ENCODE measurements around the gene KCNAB1.
"Not testable (repeated sequence)": the region's sequence is repeated elsewhere in the genome, so short reads cannot be mapped to it uniquely, and the experiment has no call there.

KCNAB1 gene

DNA sequence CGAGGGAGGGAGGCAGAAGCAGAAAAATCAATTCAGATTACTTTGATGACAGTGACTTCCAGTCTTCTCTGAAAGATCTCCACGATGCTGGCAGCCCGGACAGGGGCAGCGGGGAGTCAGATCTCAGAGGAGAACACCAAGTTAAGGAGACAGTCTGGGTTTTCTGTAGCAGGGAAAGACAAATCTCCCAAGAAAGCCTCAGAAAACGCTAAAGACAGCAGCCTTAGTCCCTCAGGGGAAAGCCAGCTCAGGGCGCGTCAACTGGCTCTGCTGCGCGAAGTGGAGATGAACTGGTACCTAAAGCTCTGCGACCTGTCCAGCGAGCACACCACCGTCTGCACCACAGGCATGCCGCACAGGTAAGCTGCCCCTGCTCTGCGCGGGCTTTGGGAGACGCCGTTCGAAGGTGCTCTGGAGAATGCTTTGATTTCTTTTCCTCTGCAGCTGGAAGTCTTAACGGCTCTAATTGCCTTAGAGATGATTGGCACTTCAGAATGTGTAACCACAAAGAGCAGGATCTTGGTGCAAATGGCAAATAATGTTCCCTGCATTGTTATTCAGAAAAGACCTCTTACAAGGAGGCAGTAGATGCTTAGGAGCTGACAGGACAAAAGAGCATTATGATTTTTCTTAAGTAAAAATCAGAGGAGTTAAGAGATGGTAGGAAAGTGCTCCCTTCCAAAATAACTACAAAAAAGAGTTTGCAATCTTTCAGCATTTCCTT is at the start of gene KCNAB1:
Gene KCNAB1, plus strand, starts transcription at position 51 of the 724 bp plus-strand sequence.
- no peak for DNase-seq

DNA sequence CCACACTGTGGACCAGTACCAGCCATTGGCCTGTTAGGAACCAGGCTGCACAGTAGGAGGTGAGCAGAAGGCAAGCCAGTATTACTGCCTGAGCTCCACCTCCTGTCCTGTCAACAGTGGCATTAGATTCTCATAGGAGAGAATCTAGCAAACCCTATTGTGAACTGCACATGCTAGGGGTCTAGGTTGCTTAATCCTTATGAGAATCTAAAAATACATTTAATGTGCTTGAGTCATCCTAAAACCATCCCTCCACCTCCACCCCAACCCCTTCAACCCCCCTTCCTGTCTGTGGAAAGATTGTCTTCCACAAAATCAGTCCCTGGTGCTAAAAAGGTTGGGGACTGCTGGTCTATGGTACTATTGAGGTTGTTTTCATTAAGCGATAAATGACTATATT is 49.3 kb upstream of the KCNAB1 start:
- no peak for DNase-seq

DNA sequence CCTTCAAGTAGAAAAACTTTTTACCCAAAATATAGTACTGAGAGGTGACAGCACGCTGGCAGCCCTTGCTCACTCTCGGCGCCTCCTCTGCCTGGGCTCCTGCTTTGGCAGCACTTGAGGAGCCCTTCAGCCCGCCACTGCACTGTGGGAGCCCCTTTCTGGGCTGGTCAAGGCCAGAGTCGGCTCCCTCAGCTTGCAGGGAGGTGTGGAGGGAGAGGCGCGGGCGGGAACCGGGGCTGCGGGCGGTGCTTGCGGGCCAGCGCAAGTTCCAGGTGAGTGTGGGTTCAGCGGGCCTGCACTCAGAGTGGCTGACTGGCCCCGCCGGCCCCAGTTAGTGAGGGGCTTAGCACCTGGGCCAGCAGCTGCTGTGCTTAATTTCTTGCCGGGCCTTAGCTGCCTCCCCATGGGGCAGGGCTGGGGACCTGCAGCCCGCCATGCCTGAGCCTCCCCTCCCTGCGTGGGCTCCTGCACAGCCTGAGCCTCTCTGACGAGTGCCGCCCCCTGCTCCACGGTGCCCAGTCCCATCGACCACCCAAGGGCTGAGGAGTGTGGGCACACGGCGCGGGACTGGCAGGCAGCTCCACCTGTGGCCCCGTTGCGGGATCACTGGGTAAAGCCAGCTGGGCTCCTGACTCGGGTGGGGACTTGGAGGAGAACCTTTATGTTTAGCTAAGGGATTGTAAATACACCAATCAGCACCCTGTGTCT is 47.3 kb upstream of the KCNAB1 start:
- not testable (repeated sequence) for DNase-seq

DNA sequence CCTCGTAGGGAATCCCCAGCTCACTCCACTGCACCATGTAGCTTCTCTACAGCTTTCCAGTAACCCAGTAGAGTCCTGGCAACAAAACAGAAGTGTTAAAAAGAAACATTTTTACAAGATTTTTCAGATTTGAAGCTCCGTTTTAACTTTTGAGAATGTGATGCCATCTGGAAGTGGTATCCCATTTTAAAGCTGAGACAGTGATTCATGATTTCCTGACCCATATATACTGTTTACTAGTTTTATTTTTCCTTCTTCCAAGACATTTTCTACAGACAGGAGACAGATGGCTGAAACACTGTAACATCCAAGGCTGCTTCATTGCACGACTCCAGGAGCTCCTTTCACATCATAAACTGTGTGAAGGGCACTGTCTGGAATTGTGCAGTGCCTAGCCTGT is 30.3 kb upstream of the KCNAB1 start:
- DNase-seq = no peak

DNA sequence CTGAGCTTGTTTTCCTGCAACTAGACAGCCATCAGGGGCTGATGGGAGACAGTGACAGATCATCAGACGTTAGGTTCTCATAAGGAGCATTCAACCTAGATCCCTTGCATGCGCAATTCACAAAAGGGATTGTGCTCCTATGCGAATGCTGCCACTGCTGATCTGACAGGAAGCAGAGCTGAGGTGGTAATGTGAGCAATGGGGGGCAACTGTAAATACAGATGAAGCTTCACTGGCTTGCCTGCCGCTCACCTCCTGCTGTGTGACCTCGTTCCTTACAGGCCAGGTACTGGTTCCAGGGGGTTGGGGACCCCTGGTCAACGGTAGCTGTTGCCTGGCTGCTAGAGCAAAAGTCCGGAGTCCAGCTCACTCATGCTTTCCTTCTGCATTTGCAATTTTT is 26.4 kb upstream of the KCNAB1 start:
- no peak for DNase-seq

DNA sequence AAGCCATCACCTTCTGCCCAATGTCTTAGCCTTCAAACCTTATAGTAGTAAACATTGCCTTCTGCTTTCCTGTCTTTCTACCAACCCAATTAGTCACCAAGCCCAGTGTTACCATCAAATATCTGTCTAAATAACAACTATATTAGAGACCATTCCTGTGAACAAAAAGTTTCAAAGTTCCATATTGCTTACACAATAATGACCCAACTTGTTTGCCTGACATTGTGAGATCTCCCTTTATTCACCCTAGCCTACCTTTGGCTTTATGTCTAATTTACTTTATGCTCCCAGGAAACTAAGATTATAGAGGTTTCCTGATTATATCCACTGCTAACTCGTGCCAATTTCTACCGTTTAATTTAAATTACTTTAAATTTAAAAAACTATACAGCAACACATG is 26.0 kb upstream of the KCNAB1 start:
- DNase-seq = no peak

DNA sequence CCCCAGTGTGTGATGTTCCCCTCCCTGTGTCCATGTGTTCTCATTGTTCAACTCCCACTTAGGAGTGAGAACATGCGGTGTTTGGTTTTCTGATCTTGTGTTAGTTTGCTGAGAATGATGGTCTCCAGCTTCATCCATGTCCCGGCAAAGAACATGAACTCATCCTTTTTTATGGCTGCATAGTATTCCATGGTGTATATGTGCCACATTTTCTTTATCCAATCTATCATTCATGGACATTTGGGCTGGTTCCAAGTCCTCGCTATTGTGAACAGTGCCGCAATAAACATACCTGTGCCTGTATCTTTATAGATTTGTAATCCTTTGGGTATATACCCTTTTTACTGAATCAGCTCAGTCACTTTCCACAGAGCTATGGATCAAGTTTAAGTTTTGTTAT is 24.7 kb upstream of the KCNAB1 start:
- DNase-seq = not testable (repeated sequence)

DNA sequence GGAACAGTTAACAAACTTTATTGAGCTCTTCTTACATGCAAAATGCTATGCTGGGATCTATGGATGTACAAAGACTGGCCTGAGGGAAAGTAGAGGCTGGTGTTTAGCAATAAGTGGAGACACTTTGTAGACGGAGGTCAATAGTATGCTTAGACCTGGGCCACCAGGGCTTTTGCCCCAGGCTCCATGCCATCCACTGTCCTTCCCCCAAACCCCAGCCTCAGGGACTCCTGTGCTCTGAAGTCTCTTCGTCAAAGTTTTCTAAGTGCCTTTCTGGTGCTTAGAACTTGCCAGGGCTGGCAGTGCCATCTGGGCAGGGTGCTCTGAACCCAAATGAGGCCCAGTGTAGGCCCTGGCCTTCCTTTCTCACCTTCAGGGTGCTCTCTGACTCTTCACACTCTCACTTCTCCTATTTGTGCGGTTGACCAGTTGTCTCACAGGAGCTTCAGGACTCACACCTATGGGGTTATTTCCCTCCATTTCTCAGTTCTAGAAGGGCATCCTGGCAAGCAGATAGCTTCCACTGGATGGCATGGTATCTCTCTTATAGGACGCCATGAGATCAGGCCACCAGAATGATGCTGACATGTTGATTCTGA is 21.8 kb upstream of the KCNAB1 start:
- no peak for DNase-seq

DNA sequence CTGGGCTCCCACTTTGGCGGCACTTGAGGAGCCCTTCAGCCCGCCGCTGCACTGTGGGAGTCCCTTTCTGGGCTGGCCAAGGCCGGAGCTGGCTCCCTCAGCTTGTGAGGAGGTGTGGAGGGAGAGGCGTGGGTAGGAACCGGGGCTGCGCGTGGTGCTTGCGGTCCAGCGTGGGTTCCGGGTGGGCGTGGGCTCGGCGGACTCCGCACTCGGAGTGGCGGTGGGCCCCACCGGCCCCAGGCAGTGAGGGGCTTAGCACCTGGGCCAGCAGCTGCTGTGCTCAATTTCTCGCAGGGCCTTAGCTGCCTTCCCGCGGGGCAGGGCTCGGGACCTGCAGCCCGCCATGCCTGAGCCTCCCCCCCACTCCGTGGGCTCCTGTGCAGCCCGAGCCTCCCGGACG is 21.0 kb upstream of the KCNAB1 start:
- not testable (repeated sequence) for DNase-seq

DNA sequence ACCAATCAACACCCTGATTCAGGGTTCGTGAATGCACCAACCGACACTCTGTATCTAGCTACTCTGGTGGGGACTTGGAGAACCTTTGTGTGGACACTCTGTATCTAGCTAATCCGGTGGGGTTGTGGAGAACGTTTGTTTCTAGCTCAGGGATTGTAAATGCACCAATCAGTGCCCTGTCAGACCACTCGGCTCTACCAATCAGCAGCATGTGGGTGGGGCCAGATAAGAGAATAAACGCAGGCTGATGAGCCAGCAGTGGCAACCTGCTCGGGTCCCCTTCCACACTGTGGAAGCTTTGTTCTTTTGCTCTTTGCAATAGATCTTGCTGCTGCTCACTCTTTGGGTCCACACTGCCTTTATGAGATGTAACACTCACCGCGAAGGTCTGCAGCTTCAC is 20.4 kb upstream of the KCNAB1 start:
- DNase-seq = not testable (repeated sequence)

DNA sequence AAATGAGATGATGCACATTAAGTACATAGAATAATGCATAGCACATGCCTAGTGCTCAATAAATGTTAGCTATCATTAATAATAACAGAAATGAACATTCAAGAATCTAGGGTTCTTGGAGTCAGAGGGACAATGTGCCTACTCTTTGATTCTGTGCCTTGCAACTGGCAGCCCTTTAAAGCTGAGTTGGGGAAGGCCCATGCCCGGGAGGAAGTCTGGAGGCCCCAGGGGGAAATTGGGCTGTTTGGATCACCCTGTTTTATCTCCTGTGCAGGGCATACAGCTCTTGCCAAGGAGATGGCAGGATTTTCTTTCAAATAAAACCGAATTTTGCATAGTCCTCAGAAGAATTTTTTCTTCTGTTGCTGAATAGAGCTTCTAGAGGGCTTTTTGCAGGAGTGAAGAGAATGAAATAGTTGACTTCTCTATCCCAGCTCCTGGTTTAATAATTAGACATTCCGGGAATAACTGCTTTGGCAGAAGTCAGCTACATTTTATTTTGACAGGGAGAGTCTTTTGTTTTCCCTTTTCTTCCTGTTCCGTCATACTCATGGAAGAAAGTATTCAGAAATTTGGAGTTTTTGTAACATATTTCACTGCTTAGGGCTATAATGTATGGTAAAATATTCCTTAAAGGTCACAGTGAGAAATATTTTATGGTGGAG is 18.0 kb upstream of the KCNAB1 start:
- DNase-seq = no peak

DNA sequence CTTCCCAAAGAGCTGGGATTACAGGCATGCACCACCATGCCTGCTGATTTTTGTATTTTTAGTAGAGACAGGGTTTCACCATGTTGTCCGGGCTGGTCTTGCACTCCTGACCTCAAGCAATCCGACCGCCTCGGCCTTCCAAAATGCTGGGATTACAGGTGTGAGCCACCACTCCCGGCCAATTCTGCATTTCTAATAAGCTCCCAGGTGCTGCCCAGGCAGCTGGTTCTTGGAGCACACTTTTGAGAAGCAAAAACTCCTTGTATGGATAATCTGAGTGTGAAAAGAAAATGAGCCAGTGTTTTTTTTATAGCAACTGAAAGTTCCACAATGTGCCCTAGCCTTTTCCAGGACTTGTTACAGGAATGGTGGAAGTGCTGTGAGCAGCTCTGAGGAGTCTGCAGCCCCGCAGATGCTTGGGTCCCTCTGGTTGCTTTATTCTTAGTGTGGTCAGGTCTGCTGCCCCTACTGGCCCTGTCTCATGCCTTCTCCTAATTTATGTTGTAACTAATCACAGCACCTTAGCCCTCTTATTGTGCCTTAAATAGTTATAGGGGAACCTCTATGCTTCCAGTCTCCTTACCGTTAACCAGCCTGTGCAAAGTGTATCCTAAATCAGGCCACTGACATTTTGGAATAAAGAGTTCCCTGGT is 13.5 kb upstream of the KCNAB1 start:
- DNase-seq = no peak

DNA sequence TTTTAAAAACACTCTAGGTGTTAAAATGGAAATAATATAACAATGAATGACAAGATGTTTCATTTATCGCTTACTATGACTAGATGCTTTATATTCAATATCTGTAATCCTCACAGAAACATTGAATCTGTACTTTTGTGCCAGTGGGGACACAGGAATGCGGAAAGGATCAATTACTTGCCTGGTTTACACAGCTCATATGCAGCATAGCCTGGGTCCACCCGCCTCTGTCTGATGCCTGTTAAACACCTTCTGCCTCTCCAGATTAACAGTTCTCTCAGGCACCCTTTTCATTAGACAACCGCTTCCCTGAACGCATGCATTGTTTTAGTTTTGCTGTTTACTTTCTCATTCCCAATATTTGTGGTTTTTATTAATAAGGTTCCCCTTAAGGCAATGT is 12.9 kb upstream of the KCNAB1 start:
- no peak for DNase-seq

DNA sequence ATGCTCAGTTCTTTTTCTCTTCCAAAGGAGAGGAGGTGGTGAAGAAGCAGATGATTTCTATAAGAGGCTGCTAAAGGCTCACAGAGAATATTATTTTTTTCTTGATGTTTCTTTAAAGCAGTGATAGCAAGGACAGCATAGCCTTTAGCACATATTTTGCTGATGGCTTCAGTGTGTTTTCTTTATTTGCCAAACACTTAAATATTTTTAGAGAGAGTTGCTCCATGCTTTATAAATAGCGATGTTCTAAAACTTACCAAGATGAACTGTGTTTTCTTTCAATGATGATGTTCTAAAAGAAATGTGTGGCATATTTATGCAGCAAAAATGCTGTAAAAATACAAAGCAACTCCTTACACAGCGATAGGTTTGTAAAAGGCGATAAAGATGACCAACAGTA is 11.8 kb upstream of the KCNAB1 start:
- no peak for DNase-seq

DNA sequence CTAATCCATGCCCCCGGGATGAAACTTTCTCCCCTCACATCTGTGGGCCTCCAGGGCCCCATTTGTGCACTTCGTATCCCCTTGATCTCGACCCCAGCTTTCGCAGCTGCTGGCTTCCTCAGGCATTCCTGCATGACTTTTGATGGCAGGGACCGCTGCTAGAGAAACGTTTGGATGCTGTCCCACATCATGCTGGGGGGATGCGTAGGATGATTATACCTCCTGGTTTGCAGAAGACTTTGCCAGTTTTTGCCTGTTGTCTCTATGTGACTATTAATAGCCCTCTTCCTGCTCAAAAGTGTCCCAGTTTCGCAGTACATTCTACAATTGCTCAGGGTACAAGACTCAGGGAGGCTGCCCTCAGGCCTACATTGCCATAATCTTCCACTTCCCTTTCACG is 10.4 kb upstream of the KCNAB1 start:
- DNase-seq = peak; percentile 47 to 50

DNA sequence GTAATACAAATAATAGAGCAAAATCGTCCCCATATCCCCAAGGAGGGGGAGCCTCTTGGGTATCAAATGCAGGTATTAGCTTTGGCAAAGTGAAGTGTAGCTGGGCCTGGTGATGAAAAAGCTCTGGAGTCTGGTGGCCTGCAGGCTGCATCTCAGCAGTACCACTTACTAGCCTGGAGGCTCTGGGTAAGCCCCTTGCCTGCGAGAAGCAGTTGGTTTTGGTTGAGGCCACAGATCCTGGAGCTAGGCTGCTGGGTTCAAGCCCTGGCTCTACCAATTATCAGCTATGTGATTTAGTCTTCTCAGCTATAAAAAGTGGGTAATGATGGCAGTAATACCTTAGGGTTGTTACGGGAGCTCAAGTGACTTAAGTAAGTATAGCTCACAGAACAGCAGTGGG is 6.1 kb downstream of the KCNAB1 start:
- DNase-seq = no peak

DNA sequence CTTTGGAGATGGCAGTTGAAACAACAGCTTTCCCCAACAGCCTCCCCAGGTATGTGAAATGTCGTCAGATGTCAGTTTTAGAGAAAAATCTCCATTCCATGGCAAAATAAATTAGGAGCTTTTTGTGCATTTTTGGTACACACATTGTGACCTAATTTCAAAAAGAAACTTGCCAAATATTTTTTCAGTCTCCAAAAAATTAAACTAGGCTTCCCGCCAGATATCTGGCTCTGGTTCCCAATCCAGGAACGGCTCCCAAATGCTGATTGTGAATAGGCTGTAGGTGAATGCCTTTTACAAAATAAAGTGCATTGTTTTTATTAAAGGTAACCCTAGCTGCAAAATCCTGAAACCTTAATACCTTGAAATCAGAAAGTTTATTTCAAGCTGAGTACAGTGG is 10.9 kb downstream of the KCNAB1 start:
- peak in 1 of 2 experiments; percentile 52 for DNase-seq

DNA sequence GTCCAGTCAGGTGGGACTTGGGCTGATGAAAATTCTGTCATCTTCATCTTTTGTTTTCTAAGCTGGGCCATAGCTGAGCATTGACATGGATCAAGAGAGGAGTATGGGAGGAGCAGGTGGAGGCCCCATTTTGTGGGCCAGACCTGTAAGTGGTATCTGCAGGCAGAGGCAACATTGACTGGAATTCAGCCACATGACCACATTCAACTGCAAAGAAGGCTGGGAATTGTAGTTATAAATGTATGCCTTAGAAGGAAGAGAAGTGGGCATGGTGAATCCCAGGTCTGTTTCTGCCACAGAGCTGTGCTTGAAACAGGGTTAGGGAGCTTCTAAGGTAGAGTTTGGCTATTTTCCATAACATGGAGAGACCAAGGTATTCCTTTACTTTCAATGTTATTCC is 11.4 kb downstream of the KCNAB1 start:
- DNase-seq = no peak

DNA sequence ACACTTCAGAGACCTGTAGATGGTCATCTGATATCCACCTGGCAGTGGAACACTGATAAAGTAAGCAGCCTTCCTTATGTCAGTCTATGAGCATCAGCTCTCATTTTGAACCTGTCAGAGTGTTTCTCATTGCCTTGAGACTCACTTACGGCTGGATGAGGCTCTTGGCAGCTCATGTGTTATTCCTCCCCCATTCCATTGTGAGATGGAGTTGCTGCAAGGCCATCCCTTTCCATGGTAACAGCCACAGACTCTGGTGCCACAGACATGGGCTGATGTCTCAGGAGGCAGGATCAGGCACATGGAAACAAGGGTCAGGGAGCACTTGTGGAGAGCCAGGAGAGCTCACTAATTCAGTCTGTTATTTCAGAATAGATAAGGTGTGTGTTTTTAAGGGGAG is 11.9 kb downstream of the KCNAB1 start:
- no peak for DNase-seq

DNA sequence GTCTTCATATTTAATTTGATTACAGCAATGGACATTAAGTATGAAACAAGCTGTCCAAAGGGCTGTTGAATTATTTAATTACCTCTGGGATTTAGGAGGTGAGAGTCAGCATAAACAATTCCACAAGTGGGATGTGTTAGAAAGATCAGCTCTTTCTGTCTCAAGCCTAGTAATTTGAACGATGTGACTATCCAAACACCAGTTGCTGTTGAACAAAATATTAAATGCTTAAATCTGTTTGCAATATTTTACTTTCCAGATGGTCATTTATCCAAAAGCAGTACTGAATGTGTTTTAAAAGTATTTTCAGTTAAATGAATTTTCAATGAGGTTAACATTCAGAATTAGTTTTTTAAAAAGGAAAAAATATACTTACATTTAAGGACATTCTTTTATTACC is 12.7 kb downstream of the KCNAB1 start:
- DNase-seq = no peak

DNA sequence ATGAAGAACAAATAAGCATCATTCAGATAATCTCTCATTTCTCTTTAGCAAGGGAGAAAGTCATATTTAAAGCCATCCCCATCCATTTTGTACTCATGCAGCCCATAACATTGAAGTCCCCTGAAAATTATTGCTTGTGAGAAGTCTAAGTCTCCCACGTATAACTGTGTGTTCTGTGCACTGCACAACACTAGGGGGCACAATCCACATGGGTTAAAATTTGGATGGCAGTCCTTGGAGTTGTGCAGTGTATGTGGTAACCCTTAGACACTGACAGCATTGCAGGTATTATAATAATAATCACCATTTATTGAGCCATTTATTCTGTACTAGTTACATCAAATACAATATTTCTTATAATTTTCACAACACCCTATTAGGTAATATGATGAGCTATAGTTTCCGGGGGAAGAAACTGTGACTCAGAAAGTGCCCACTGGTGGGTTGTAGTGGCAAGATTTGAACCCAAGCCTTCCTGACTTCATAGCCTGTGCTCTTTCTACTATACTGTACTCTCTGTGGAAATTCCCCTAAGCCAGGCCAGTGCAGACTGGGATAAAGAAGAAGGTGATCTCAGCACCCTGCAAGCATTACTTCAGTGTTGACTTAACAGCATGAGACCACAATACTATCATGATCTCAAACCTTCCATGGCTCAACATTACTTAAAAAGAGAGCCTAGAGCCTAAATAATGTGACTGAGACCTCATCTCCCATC is 15.7 kb downstream of the KCNAB1 start:
- DNase-seq = no peak

DNA sequence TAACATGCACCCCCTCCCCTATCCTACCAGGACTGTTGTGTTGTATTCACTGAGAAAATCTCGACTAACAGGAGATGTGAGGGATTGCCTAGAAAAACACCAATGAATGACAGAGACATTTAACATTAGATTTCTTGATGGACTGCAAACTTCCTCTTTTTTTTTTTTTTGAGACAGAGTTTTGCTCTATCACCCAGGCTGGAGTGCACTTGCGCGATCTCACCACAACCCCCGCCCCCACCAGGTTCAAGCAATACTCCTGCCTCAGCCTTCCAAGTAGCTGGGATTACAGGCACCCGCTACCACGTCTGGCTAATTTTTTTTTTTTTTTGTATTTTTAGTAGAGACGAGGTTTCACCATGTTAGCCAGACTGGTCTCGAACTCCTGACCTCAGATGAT is 17.0 kb downstream of the KCNAB1 start:
- DNase-seq = not testable (repeated sequence)

Data from cerebellar nuclear complex (tissue), 1 donor.